T-helper 2 cell treated with Interferon-gamma antibody and Interleukin-4, amounts not matched to agents 5 μg/mL and 100 μg/mL, for 36 hours (primary cell): Measurements from ENCODE around the gene UACA.
"Not testable (repeated sequence)": the region's sequence is repeated elsewhere in the genome, so short reads cannot be mapped to it uniquely, and the experiment has no call there.

Experiments
- DNase-seq: peaks from one replicate; pipeline ENCODE4 v3.0.0; 2021; ENCODE audit warnings: low spot score
- H3K27ac Mint-ChIP-seq: one replicate; pipeline ENCODE4 v1.8.0; 2021; ENCODE audit warnings: mild to moderate bottlenecking, mixed read lengths
- H3K27me3 Mint-ChIP-seq: one replicate; pipeline ENCODE4 v1.8.0; 2021; ENCODE audit warnings: low read depth, mixed read lengths
- H3K36me3 Mint-ChIP-seq: one replicate; pipeline ENCODE4 v1.8.0; 2021; ENCODE audit warnings: low read depth, mixed read lengths
- H3K4me1 Mint-ChIP-seq: one replicate; pipeline ENCODE4 v1.8.0; 2021; ENCODE audit warnings: low read depth, mixed read lengths
- H3K4me3 Mint-ChIP-seq: one replicate; pipeline ENCODE4 v1.8.0; 2022; ENCODE audit warnings: mild to moderate bottlenecking, moderate library complexity, mixed read lengths
- H3K9me3 Mint-ChIP-seq: one replicate; pipeline ENCODE4 v1.8.0; 2021; ENCODE audit warnings: mixed read lengths

The UACA gene

DNA sequence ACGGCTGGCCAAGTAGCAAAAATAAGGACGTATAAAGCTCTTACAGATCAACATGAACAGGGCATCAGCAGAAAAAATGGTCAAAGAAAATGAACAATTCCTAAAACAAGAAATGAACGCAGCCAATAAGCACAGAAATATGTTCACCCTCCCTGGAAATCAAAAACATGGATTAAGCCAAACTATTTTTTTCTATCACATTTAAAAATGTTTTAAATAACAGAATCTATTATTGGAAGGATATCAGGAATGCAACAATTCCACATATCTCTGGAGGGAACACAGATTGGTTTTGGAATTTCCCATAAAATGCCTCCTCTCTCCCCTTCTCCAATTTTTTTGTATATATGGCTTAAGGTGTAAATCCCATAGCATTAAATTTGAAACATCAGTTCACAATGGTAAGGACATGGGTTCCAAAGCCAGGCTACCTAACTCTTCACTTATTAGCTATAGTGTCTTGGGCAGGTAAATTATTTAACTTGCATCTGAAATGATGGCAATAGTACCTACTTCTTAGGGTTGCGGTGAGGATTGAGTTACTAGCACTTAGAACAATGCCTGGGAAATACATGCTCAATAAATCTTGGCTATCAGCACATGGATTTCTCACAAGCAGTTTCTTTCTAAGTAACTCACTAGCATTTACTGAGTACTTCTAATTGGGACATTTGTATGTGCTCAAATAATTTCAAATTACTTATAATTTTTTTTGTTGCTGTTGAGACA, 10.1 kb downstream of the UACA start:
- H3K27me3 Mint-ChIP-seq: peaks cover 11% of the 10 kb centered on the region
- H3K27ac Mint-ChIP-seq: no peak overlapping the region
- DNase-seq: no peak
- no peaks in the 10 kb centered on the region for H3K4me1 Mint-ChIP-seq
- H3K9me3 Mint-ChIP-seq: no peaks in the 10 kb centered on the region
- no peaks in the 10 kb centered on the region for H3K36me3 Mint-ChIP-seq
- no peak overlapping the region for H3K4me3 Mint-ChIP-seq

GRCh38 chr15:70752193-70752635, 11.1 kb downstream of the UACA start:
- Mint-ChIP-seq H3K4me1 (no peaks in the 10 kb centered on the region), H3K9me3 (no peaks in the 10 kb centered on the region), H3K4me3 (no peak overlapping the region), H3K36me3 (no peaks in the 10 kb centered on the region), H3K27me3 (peaks cover 6% of the 10 kb centered on the region), H3K27ac (no peak overlapping the region)
- no peak for DNase-seq

DNA sequence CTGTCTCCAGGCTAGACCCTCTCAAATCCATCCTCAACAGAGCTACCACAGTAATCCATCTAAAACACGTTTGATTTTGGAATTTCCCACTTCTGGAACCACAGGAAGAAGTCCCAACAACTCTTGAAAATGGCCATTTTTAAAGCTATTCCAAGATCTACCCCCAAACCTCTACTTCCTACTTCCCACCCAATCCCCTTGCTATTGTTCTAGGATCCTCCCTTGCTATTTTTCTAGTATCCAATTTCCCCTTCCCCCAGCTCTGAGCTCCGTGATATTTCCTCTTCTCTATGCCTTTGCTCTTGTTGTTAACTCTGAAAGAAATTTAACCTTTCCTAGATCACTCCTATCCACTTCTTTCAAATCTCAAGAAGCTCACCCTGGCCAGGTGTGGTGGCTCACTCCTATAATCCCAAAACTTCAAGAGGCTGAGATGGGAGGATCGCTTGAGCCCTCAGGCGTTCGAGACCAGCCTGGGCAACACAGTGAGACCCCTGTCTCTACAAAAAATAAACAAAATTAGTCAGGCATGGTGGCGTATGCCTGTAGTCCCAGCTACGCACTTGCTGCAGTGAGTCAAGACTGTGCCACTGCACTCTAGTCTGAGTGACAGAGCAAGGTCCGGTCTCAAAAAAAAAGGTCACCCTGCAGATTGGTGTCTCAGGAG, 13.0 kb downstream of the UACA start:
- Mint-ChIP-seq H3K4me3 (no peak overlapping the region), H3K27ac (no peak overlapping the region), H3K9me3 (no peaks in the 10 kb centered on the region), H3K4me1 (no peaks in the 10 kb centered on the region), H3K36me3 (no peaks in the 10 kb centered on the region), H3K27me3 (peaks cover 17% of the 10 kb centered on the region)
- DNase-seq: no peak

- Mint-ChIP-seq H3K4me3 (no peak overlapping the region), H3K4me1 (no peaks in the 10 kb centered on the region), H3K36me3 (no peaks in the 10 kb centered on the region), H3K9me3 (no peaks in the 10 kb centered on the region), H3K27me3 (peaks cover 24% of the 10 kb centered on the region), H3K27ac (no peak overlapping the region)
- DNase-seq: no peak
Observed at GRCh38 chr15:70748281-70748747, 15.0 kb downstream of the UACA start.

- H3K4me1 Mint-ChIP-seq, DNase-seq, H3K9me3 Mint-ChIP-seq, H3K4me3 Mint-ChIP-seq, H3K36me3 Mint-ChIP-seq, H3K27ac Mint-ChIP-seq: not testable (repeated sequence)
- peaks cover 24% of the 10 kb centered on the region for H3K27me3 Mint-ChIP-seq
Observed at GRCh38 chr15:70746598-70746997, 16.8 kb downstream of the UACA start.

GRCh38 chr15:70742928-70743327, 20.4 kb downstream of the UACA start:
- DNase-seq: no peak
- Mint-ChIP-seq H3K27me3 (peaks cover 33% of the 10 kb centered on the region), H3K4me1 (no peaks in the 10 kb centered on the region), H3K9me3 (no peaks in the 10 kb centered on the region), H3K4me3 (no peak overlapping the region), H3K27ac (no peak overlapping the region), H3K36me3 (no peaks in the 10 kb centered on the region)

GRCh38 chr15:70741677-70742293, 21.6 kb downstream of the UACA start:
- no peaks in the 10 kb centered on the region for H3K4me1 Mint-ChIP-seq
- peaks cover 32% of the 10 kb centered on the region for H3K27me3 Mint-ChIP-seq
- H3K36me3 Mint-ChIP-seq: no peaks in the 10 kb centered on the region

DNA sequence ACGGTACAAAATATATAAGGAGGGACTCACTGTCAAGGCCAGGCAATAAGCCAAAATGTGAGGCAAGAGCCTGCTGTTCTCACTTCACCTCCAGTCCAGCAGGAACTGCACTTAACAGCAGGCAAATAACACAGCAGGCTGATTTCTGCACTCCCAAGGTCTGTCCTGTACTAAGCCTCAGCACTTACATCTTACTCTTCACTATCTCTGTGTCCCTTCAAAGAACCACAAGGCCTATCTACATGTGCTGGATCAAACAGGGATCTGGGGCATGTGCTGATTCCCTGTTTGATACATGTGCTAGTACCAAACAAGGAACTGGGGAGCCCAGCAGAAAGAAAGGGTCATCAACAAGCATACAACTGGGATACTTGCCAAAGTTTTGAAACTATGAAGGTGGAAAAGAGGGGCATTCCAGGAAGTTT, 22.2 kb downstream of the UACA start:
- Mint-ChIP-seq H3K36me3 (no peaks in the 10 kb centered on the region), H3K27ac (no peak overlapping the region), H3K27me3 (peaks cover 27% of the 10 kb centered on the region), H3K4me1 (no peaks in the 10 kb centered on the region), H3K9me3 (no peaks in the 10 kb centered on the region), H3K4me3 (no peak overlapping the region)
- no peak for DNase-seq

More at GRCh38 chr15:70741677-70742293, 21.6 kb downstream of the UACA start:
- H3K27ac Mint-ChIP-seq: no peak overlapping the region
- DNase-seq: no peak
- no peaks in the 10 kb centered on the region for H3K9me3 Mint-ChIP-seq
- H3K4me3 Mint-ChIP-seq: no peak overlapping the region

DNA sequence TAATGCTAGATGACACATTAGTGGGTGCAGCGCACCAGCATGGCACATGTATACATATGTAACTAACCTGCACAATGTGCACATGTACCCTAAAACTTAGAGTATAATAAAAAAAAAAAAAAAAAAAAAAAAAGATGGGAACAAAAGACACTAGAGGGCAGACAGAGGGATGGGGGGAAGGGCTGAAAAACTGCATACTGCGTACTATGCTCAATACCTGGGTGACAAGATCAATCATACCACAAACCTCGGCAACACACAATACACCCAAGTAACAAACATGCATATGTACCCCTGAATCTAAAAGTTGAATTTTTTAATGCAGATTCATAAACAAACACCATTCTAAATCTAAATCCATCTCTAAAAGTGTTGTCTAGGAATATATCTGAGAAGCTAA, 28.3 kb downstream of the UACA start:
- not testable (repeated sequence) for H3K4me1 Mint-ChIP-seq, H3K27ac Mint-ChIP-seq, H3K4me3 Mint-ChIP-seq, H3K27me3 Mint-ChIP-seq, H3K9me3 Mint-ChIP-seq, DNase-seq, H3K36me3 Mint-ChIP-seq

DNA sequence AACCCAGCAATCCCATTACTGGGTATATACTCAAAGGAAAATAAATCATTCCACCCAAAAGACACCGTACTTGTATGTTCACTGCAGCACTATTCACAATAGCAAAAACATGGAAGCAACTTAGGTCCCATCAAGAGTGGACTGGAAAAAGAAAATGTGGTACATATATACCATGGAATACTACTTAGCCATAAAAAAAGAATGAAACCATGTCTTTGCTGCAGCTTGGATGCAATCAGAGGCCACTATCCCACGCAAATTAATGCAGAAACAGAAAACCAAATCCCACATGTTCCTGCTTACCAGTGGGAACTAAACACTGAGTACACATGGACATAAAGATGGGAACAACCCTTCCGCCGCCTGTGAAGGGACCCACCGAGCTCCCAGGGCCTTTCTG, 34.2 kb downstream of the UACA start:
- DNase-seq: no peak
- no peak overlapping the region for H3K4me3 Mint-ChIP-seq
- no peak overlapping the region for H3K27ac Mint-ChIP-seq

DNA sequence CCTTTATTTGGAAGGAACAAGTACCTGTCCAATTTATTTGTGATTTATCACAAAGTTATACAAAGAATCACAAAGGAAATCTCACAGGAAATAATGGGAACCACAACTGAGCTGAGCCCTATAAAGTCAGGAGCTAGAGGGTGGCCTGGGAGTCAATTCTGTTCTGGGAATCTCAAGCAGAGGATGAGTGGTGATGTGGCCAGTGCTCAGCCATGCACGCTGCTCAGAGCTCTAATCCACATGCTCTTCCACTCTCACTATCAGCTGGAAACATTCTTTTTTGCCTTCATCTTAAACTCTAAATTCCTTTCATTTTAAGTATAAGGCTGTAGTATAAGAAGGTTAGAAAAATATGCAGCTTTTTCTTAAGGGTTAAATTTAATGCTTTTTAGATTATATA, 36.6 kb downstream of the UACA start:
- no peak for DNase-seq

More for the DNA sequence above, 34.2 kb downstream of the UACA start:
- no peaks in the 10 kb centered on the region for H3K4me1 Mint-ChIP-seq
- no peaks in the 10 kb centered on the region for H3K9me3 Mint-ChIP-seq
- H3K27me3 Mint-ChIP-seq: peaks cover 21% of the 10 kb centered on the region
- H3K36me3 Mint-ChIP-seq: no peaks in the 10 kb centered on the region

DNA sequence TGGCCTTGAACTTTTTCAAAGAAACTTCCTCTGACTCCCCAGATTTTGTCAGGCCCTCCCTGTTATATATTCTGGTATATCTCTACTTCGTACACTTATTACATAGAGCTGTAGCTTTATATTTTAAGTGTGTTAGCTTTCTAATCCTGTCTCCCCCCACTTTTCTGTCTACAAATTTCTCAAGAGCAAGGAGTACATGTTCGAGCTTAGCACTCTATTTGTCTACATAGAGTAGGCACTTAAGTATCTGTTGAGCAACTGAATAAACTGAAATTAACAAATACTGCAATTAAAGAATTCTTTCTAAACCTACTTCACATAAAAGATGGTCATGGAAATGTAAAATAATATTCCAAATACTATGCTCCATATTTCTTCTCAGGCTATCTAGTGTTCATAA, 39.4 kb downstream of the UACA start:
- H3K4me3 Mint-ChIP-seq: no peak overlapping the region
- peaks cover 30% of the 10 kb centered on the region for H3K27me3 Mint-ChIP-seq
- no peak for DNase-seq
- no peaks in the 10 kb centered on the region for H3K4me1 Mint-ChIP-seq
- no peaks in the 10 kb centered on the region for H3K36me3 Mint-ChIP-seq
- H3K9me3 Mint-ChIP-seq: no peaks in the 10 kb centered on the region
- H3K27ac Mint-ChIP-seq: no peak overlapping the region

More for the DNA sequence above, 36.6 kb downstream of the UACA start:
- H3K27ac Mint-ChIP-seq: no peak overlapping the region
- no peaks in the 10 kb centered on the region for H3K9me3 Mint-ChIP-seq
- no peaks in the 10 kb centered on the region for H3K36me3 Mint-ChIP-seq
- H3K4me3 Mint-ChIP-seq: no peak overlapping the region
- H3K4me1 Mint-ChIP-seq: no peaks in the 10 kb centered on the region
- H3K27me3 Mint-ChIP-seq: peaks cover 30% of the 10 kb centered on the region

DNA sequence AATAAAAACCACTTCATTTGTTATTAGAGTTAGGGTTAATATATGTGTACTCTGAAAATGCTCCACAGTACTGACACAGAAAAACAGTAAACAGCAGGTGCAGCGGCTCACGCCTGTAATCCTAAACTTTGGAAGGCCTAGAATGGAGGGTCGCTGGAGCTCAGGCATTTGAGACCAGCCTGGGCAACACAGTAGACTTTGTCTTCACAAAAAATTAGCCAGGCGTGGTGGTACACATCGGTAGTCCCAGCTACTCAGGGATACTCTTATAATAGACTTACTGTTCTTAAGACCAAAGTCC, 40.3 kb downstream of the UACA start:
- Mint-ChIP-seq H3K36me3 (no peaks in the 10 kb centered on the region), H3K9me3 (no peaks in the 10 kb centered on the region), H3K4me1 (no peaks in the 10 kb centered on the region), H3K27me3 (peaks cover 30% of the 10 kb centered on the region), H3K27ac (no peak overlapping the region), H3K4me3 (no peak overlapping the region)
- no peak for DNase-seq

- Mint-ChIP-seq H3K4me1 (no peaks in the 10 kb centered on the region), H3K9me3 (no peaks in the 10 kb centered on the region), H3K36me3 (no peaks in the 10 kb centered on the region), H3K27ac (no peak overlapping the region), H3K27me3 (peaks cover 26% of the 10 kb centered on the region), H3K4me3 (no peak overlapping the region)
- no peak for DNase-seq
Observed at GRCh38 chr15:70722266-70723121, 40.9 kb downstream of the UACA start.
